CD14-positive monocyte (primary cell): ENCODE results near the gene VAV2. TPM values are rescaled to one million over a fixed set of nuclear protein-coding genes. Genes with fewer than 3 reads are reported as not detected.

Experiments used
- DNase-seq, 3 donors: peaks; one replicate each; pipeline ENCODE4 v3.0.0-alpha.2; 2011 to 2022
- H2AFZ ChIP-seq: 2 replicates; pipeline ENCODE4 v1.6.0; 2012; ENCODE audit warnings: mild to moderate bottlenecking, low read depth, low read length, inconsistent platforms; ENCODE audit not compliant: insufficient read depth, poor library complexity, severe bottlenecking
- H3K27ac ChIP-seq, 2 donors: 1 replicate in 1 of 2; 2 replicates in 1 of 2; pipeline ENCODE4 v1.5.1; 2012 to 2013; ENCODE audit warnings: low read length in 2 of 2, control low read depth in 1 of 2, inconsistent platforms in 1 of 2, low read depth in 1 of 2, mild to moderate bottlenecking in 1 of 2
- H3K27me3 ChIP-seq, 2 donors: one replicate each; pipeline versions ENCODE4 v1.6.0 to v1.6.1; 2011 to 2013; ENCODE audit warnings: low read length in 2 of 2; ENCODE audit not compliant: control insufficient read depth in 2 of 2, insufficient read depth in 2 of 2
- H3K36me3 ChIP-seq, 2 donors: replicated peaks in 1 of 2; 1 replicate in 1 of 2; 2 replicates in 1 of 2; pipeline versions ENCODE4 v1.5.1 to v1.6.1; 2012 to 2013; ENCODE audit warnings: low read length in 2 of 2, control low read depth in 1 of 2, inconsistent platforms in 1 of 2, mild to moderate bottlenecking in 1 of 2; ENCODE audit not compliant: insufficient read depth in 2 of 2, control insufficient read depth in 1 of 2
- H3K4me1 ChIP-seq, 2 donors: 1 replicate in 1 of 2; 2 replicates in 1 of 2; pipeline versions ENCODE4 v1.5.1 to v1.6.1; 2012 to 2013; ENCODE audit warnings: low read length in 2 of 2, control low read depth in 1 of 2, inconsistent platforms in 1 of 2, mild to moderate bottlenecking in 1 of 2, moderate library complexity in 1 of 2; ENCODE audit not compliant: insufficient read depth in 2 of 2, control insufficient read depth in 1 of 2
- H3K4me2 ChIP-seq: replicated peaks from 2 replicates; pipeline ENCODE3; 2012; ENCODE audit warnings: low read length, moderate library complexity, mild to moderate bottlenecking; ENCODE audit not compliant: poor library complexity, severe bottlenecking; ENCODE audit errors: extremely low read depth
- H3K4me3 ChIP-seq, 3 experiments: fragments of 200-600 bp in 1 of 3; sonication (generic) in 1 of 3; replicated peaks in 1 of 3; 1 replicate in 2 of 3; 2 replicates in 1 of 3; pipeline ENCODE4 v1.5.1; 2011 to 2013; ENCODE audit warnings: low read length in 3 of 3, mild to moderate bottlenecking in 3 of 3, control low read depth in 2 of 3, low read depth in 2 of 3, inconsistent platforms in 1 of 3, moderate library complexity in 1 of 3
- H3K79me2 ChIP-seq: 2 replicates; pipeline ENCODE4 v1.6.0; 2012; ENCODE audit warnings: mild to moderate bottlenecking, control low read depth, inconsistent platforms, low read length, moderate library complexity; ENCODE audit not compliant: insufficient read depth
- H3K9ac ChIP-seq: 2 replicates; pipeline ENCODE4 v1.6.0; 2017; ENCODE audit warnings: low read length, mild to moderate bottlenecking; ENCODE audit not compliant: insufficient read depth, poor library complexity, severe bottlenecking
- H3K9me3 ChIP-seq, 2 donors: replicated peaks in 1 of 2; 1 replicate in 1 of 2; 2 replicates in 1 of 2; pipeline versions ENCODE4 v1.5.1 to v1.6.1; 2012 to 2013; ENCODE audit warnings: low read length in 2 of 2, control low read depth in 1 of 2; ENCODE audit not compliant: control insufficient read depth in 1 of 2, insufficient read depth in 1 of 2
- H4K20me1 ChIP-seq: 2 replicates; pipeline ENCODE4 v1.6.0; 2012; ENCODE audit warnings: mild to moderate bottlenecking, low read length, control low read depth, moderate library complexity; ENCODE audit not compliant: insufficient read depth
- H3K27ac Mint-ChIP-seq, 7 donors: one replicate each; pipeline ENCODE4 v1.8.0; 2020; ENCODE audit warnings: mild to moderate bottlenecking in 7 of 7, mixed read lengths in 7 of 7, moderate library complexity in 6 of 7, inconsistent platforms in 2 of 7
- H3K27me3 Mint-ChIP-seq, 3 donors: one replicate each; pipeline ENCODE4 v1.8.0; 2021 to 2022; ENCODE audit warnings: low read depth in 3 of 3, mild to moderate bottlenecking in 3 of 3, mixed read lengths in 3 of 3, moderate library complexity in 3 of 3, inconsistent platforms in 1 of 3
- H3K36me3 Mint-ChIP-seq, 2 donors: one replicate each; pipeline ENCODE4 v1.8.0; 2020; ENCODE audit warnings: mixed read lengths in 2 of 2, inconsistent platforms in 1 of 2, mild to moderate bottlenecking in 1 of 2
- H3K4me1 Mint-ChIP-seq: one replicate; pipeline ENCODE4 v1.8.0; 2020; ENCODE audit warnings: mild to moderate bottlenecking, mixed read lengths
- H3K4me3 Mint-ChIP-seq, 2 donors: one replicate each; pipeline ENCODE4 v1.8.0; 2020; ENCODE audit warnings: mild to moderate bottlenecking in 2 of 2, mixed read lengths in 2 of 2, moderate library complexity in 1 of 2
- H3K9me3 Mint-ChIP-seq, 7 donors: one replicate each; pipeline ENCODE4 v1.8.0; 2020 to 2022; ENCODE audit warnings: mixed read lengths in 7 of 7, mild to moderate bottlenecking in 6 of 7, moderate library complexity in 6 of 7, inconsistent platforms in 2 of 7
- CTCF ChIP-seq: fragments of 200-600 bp; IDR thresholded peaks from one replicate; pipeline ENCODE4 v1.8.0; 2022; ENCODE audit warnings: antibody characterized with exemption, mild to moderate bottlenecking
- WGBS: methylation state at CpG from one replicate; pipeline ENCODE4 v1.1.5; 2013; ENCODE audit warnings: missing lambda C conversion rate; ENCODE audit not compliant: insufficient coverage; 5-methylcytosine and 5-hydroxymethylcytosine counted together
- intact Hi-C, 2 donors: fragments of 100-400 bp; cut with micrococcal nuclease; formaldehyde crosslinking; loops; one replicate each; pipeline versions ENCODE4 v1.15.0 to v1.15.1; 2023
- polyA plus RNA-seq, 3 donors: library from polyadenylated mRNA; depleted of rRNA in 1 of 3; unstranded in 2 of 3; stranded (reverse) in 1 of 3; fragments of 300-500 nt in 2 of 3; fragments of >200 nt in 1 of 3; fragmentation: Illumina TruSeq in 2 of 3; gene quantifications; 1 replicate in 2 of 3; 2 replicates in 1 of 3; pipeline ENCODE4 v1.2.3, GENCODE V29; 2012 to 2021

The VAV2 gene
- polyA plus RNA-seq, 3 donors = 2.3 to 13.6 (median 2.3) TPM

- Histone ChIP-seq H3K4me3 (no peak overlapping the region), H3K79me2 (no peaks in the 10 kb centered on the region), H3K27ac (no peak overlapping the region), H3K9me3 (peaks cover 11 to 18% of the 10 kb centered on the region in 2 donors), H3K27me3 (no peaks in the 10 kb centered on the region), H3K9ac (no peak overlapping the region), H2AFZ (no peak overlapping the region), H3K4me2 (no peak overlapping the region), H3K36me3 (peaks cover 34 to 65% of the 10 kb centered on the region in 2 donors), H3K4me1 (no peaks in the 10 kb centered on the region), H4K20me1 (no peaks in the 10 kb centered on the region)
- Mint-ChIP-seq H3K27ac (no peak overlapping the region), H3K9me3 (peaks cover 15 to 22% (median 18%) of the 10 kb centered on the region in 7 donors), H3K4me3 (no peak overlapping the region), H3K27me3 (peaks cover 0 to 3% (median 0%) of the 10 kb centered on the region in 3 donors), H3K4me1 (no peaks in the 10 kb centered on the region), H3K36me3 (peaks cover 58% of the 10 kb centered on the region in 2 donors)
- TF ChIP-seq CTCF = no peak
- no peak for DNase-seq
- intact Hi-C loops = no loop called here
- WGBS = 96% methylated on average over 19 of the region's 26 CpGs
Observed at GRCh38 chr9:133763272-133764183, 228.6 kb downstream of the VAV2 start.

GRCh38 chr9:133762488-133763271 lies 229.4 kb downstream of the VAV2 start:
- H3K4me1 ChIP-seq = no peaks in the 10 kb centered on the region
- H3K4me3 Mint-ChIP-seq = no peak overlapping the region
- H3K79me2 ChIP-seq = no peaks in the 10 kb centered on the region
- peaks cover 0 to 3% (median 0%) of the 10 kb centered on the region in 3 donors for H3K27me3 Mint-ChIP-seq
- H3K27ac Mint-ChIP-seq = no peak overlapping the region
- no peak for DNase-seq
- H3K4me3 ChIP-seq = no peak overlapping the region
- H3K9me3 Mint-ChIP-seq = peaks cover 6 to 14% (median 10%) of the 10 kb centered on the region in 7 donors
- H2AFZ ChIP-seq = no peak overlapping the region
- H4K20me1 ChIP-seq = no peaks in the 10 kb centered on the region
- no peak overlapping the region for H3K27ac ChIP-seq
- H3K27me3 ChIP-seq = no peaks in the 10 kb centered on the region
- H3K9me3 ChIP-seq = peaks cover 4 to 9% of the 10 kb centered on the region in 2 donors
- peaks cover 49 to 50% of the 10 kb centered on the region in 2 donors for H3K36me3 Mint-ChIP-seq
- 96% methylated on average over 16 of the region's 19 CpGs for WGBS
- H3K4me2 ChIP-seq = no peak overlapping the region
- peaks cover 26 to 56% of the 10 kb centered on the region in 2 donors for H3K36me3 ChIP-seq
- no peaks in the 10 kb centered on the region for H3K4me1 Mint-ChIP-seq
- H3K9ac ChIP-seq = no peak overlapping the region
- TF ChIP-seq CTCF = no peak
- intact Hi-C loops = no loop called here
